AG09309 (cell line): Measurements from ENCODE around the gene SRCIN1.

Experiments
- DNase-seq: peaks from one replicate; pipeline ENCODE4 v3.0.0-alpha.2; 2010; ENCODE audit warnings: low read depth
- H3K4me3 ChIP-seq: 2 replicates; pipeline ENCODE4 v1.5.1; 2011; ENCODE audit warnings: mild to moderate bottlenecking, low read depth, low read length, moderate library complexity; ENCODE audit not compliant: control insufficient read depth
- CTCF ChIP-seq: IDR thresholded peaks from 2 replicates; pipeline ENCODE4 v1.5.1; 2011; ENCODE audit warnings: mild to moderate bottlenecking, low read depth, low read length, inconsistent platforms; ENCODE audit not compliant: insufficient read depth, control insufficient read depth; ENCODE audit errors: missing control alignments

The SRCIN1 gene

GRCh38 chr17:38562903-38563302, 42.8 kb downstream of the SRCIN1 start:
- no peak for TF ChIP-seq CTCF
- no peak for DNase-seq
- H3K4me3 ChIP-seq: no peak overlapping the region

- no peak for DNase-seq
- H3K4me3 ChIP-seq: no peak overlapping the region
- no peak for TF ChIP-seq CTCF
Measured at GRCh38 chr17:38562215-38562569, 43.6 kb downstream of the SRCIN1 start.

GRCh38 chr17:38561416-38562214, 44.1 kb downstream of the SRCIN1 start:
- TF ChIP-seq CTCF: no peak
- no peak overlapping the region for H3K4me3 ChIP-seq

GRCh38 chr17:38560503-38561318, 45.0 kb downstream of the SRCIN1 start:
- no peak for TF ChIP-seq CTCF
- H3K4me3 ChIP-seq: no peak overlapping the region
- no peak for DNase-seq

More at GRCh38 chr17:38561416-38562214, 44.1 kb downstream of the SRCIN1 start:
- DNase-seq: no peak

- DNase-seq: no peak
- no peak for TF ChIP-seq CTCF
- no peak overlapping the region for H3K4me3 ChIP-seq
Measured at GRCh38 chr17:38559880-38560230, 45.9 kb downstream of the SRCIN1 start.

GRCh38 chr17:38559051-38559879, 46.5 kb downstream of the SRCIN1 start:
- DNase-seq: no peak
- TF ChIP-seq CTCF: no peak
- H3K4me3 ChIP-seq: no peak overlapping the region
